NB4 (cell line): ENCODE measurements around the gene THAP7.

Experiments
- DNase-seq: peaks from one replicate; pipeline ENCODE4 v3.0.0; 2010; ENCODE audit warnings: low read depth
- H3K4me3 ChIP-seq: one replicate; pipeline ENCODE4 v1.5.1; 2011; ENCODE audit warnings: mild to moderate bottlenecking, low read depth, low read length, moderate library complexity
- CTCF ChIP-seq: IDR thresholded peaks from one replicate; pipeline ENCODE4 v1.5.1; 2012; ENCODE audit warnings: low read depth, low read length
- MAX ChIP-seq: IDR thresholded peaks from 2 replicates; pipeline ENCODE4 v1.6.1; 2011; ENCODE audit warnings: low read depth, low read length
- MYC ChIP-seq: IDR thresholded peaks from 2 replicates; pipeline ENCODE4 v1.6.1; 2011; ENCODE audit warnings: low read depth, low read length
- POLR2A ChIP-seq: IDR thresholded peaks from 2 replicates; pipeline ENCODE4 v1.6.1; 2011; ENCODE audit warnings: mild to moderate bottlenecking; ENCODE audit not compliant: insufficient read length; ENCODE audit errors: extremely low read depth

Gene THAP7

GRCh38 chr22:20990184-20991180 lies 11.4 kb downstream of the THAP7 start:
- no peak overlapping the region for H3K4me3 ChIP-seq
- TF ChIP-seq POLR2A (no peak), MYC (no peak), MAX (no peak), CTCF (no peak)
- DNase-seq = no peak

- TF ChIP-seq POLR2A (no peak), CTCF (no peak), MAX (peak; percentile 57), MYC (no peak)
- H3K4me3 ChIP-seq = no peak overlapping the region
- peak; percentile 41 for DNase-seq
Observed at GRCh38 chr22:20989323-20990138, 12.4 kb downstream of the THAP7 start.

GRCh38 chr22:20988573-20989322 lies 13.2 kb downstream of the THAP7 start:
- no peak for DNase-seq

GRCh38 chr22:20987375-20987774 lies 14.5 kb downstream of the THAP7 start:
- no peak for TF ChIP-seq CTCF
- no peak for TF ChIP-seq POLR2A
- no peak for TF ChIP-seq MAX
- no peak for TF ChIP-seq MYC
- DNase-seq = no peak
- H3K4me3 ChIP-seq = no peak overlapping the region

More at GRCh38 chr22:20988573-20989322, 13.2 kb downstream of the THAP7 start:
- no peak overlapping the region for H3K4me3 ChIP-seq
- TF ChIP-seq MAX = no peak
- TF ChIP-seq MYC = no peak
- no peak for TF ChIP-seq POLR2A
- no peak for TF ChIP-seq CTCF

- no peak for TF ChIP-seq MYC
- TF ChIP-seq POLR2A = no peak
- TF ChIP-seq MAX = no peak
- TF ChIP-seq CTCF = no peak
Observed at GRCh38 chr22:20986365-20986764, 15.6 kb downstream of the THAP7 start.

More at GRCh38 chr22:20986365-20986764, 15.6 kb downstream of the THAP7 start:
- no peak overlapping the region for H3K4me3 ChIP-seq
- no peak for DNase-seq
